Germinal center (tissue), 1 donor: ENCODE results near the gene IKZF3.
"Not testable (repeated sequence)": the region's sequence is repeated elsewhere in the genome, so short reads cannot be mapped to it uniquely, and the experiment has no call there.

Experiments used
- DNase-seq: peaks from one replicate; pipeline ENCODE4 v3.0.0; 2012; ENCODE audit warnings: mixed read lengths, low spot score

IKZF3 gene

GRCh38 chr17:39716073-39716818 lies 147.9 kb downstream of the IKZF3 start:
- DNase-seq, result no peak

GRCh38 chr17:39715375-39716072 lies 148.6 kb downstream of the IKZF3 start:
- DNase-seq, result no peak

GRCh38 chr17:39714234-39714633 lies 149.9 kb downstream of the IKZF3 start:
- no peak for DNase-seq

DNA sequence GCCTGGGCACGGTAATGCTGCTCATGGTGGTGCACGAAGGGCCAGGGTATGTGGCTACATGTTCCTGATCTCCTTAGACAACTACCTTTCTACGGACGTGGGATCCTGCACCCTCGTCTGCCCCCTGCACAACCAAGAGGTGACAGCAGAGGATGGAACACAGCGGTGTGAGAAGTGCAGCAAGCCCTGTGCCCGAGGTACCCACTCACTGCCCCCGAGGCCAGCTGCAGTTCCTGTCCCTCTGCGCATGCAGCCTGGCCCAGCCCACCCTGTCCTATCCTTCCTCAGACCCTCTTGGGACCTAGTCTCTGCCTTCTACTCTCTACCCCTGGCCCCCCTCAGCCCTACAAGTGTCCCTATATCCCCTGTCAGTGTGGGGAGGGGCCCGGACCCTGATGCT lies 152.3 kb downstream of the IKZF3 start:
- no peak for DNase-seq

DNA sequence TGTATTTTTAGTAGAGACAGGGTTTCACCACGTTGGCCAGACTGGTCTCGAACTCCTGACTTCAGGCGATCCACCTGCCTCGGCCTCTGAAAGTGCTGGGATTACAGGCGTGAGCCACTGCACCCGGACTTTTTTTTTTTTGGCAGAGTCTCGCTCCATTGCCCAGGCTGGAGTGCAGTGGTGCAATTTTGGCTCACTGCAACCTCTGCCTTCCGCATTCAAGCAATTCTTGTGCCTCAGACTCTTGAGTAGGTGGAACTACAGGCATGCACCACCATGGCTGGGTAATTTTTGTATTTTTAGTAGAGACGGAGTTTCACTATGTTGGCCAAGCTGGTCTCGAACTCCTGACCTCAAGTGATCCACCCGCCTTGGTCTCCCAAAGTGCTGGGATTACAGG lies 153.0 kb downstream of the IKZF3 start:
- DNase-seq, result not testable (repeated sequence)

GRCh38 chr17:39709998-39710964 lies 153.8 kb downstream of the IKZF3 start:
- DNase-seq, result no peak

DNA sequence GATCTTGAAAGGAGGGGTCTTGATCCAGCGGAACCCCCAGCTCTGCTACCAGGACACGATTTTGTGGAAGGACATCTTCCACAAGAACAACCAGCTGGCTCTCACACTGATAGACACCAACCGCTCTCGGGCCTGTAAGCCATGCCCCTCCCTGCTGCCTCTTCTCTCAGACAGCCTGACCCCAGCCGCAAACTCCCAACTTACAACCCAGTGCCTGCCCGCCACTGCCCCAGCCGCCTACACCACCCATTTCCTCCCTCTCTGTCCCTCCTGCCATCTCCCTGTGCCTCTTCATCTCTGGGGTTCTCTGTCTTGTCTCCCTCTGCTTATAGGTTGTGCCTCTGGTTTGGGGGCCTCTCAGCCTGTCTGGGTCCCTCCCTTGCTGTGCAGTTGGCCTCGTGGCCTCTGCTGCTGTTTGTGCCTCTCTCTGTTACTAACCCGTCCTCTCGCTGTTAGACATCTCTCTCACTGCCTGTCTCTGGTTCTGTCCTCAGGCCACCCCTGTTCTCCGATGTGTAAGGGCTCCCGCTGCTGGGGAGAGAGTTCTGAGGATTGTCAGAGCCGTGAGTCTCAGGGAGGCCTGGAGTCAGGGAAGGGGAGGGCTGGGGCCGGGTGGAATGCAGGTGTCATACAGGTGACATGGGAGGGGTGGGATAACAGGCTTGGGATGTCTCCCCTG lies 154.7 kb downstream of the IKZF3 start:
- DNase-seq, result no peak
